Progenitor cell of endocrine pancreas (in vitro differentiated cells): ENCODE measurements around the gene ZNF407. TPM values are rescaled to one million over a fixed set of nuclear protein-coding genes. Genes with fewer than 3 reads are reported as not detected.

Experiments
- DNase-seq: peaks from one replicate; pipeline ENCODE4 v3.0.0; 2021; ENCODE audit warnings: low spot score; ENCODE audit not compliant: unreplicated experiment
- H3K27ac Mint-ChIP-seq: 2 replicates; pipeline ENCODE4 v1.8.0; 2021; ENCODE audit warnings: mild to moderate bottlenecking, moderate library complexity, mixed read lengths
- H3K27me3 Mint-ChIP-seq: 2 replicates; pipeline ENCODE4 v1.8.0; 2021; ENCODE audit warnings: mixed read lengths
- H3K36me3 Mint-ChIP-seq: 2 replicates; pipeline ENCODE4 v1.8.0; 2022; ENCODE audit warnings: mixed read lengths; ENCODE audit not compliant: insufficient read depth
- H3K4me1 Mint-ChIP-seq: 2 replicates; pipeline ENCODE4 v1.8.0; 2021; ENCODE audit warnings: low read depth, mixed read lengths
- H3K4me3 Mint-ChIP-seq: 2 replicates; pipeline ENCODE4 v1.8.0; 2021; ENCODE audit warnings: low read depth, mild to moderate bottlenecking, moderate library complexity, mixed read lengths
- H3K9me3 Mint-ChIP-seq: 2 replicates; pipeline ENCODE4 v1.8.0; 2021; ENCODE audit warnings: low read depth, mixed read lengths
- total RNA-seq: library from RNA; stranded (reverse); gene quantifications from 2 replicates; pipeline ENCODE4 v1.2.1, GENCODE V29; 2021
- TF ChIP-seq, protein P1 (sequence below): fragments of 200-600 bp; sonication (generic); IDR thresholded peaks from one replicate; pipeline ENCODE4 v1.5.0; 2021; ENCODE audit warnings: antibody characterized with exemption, mild to moderate bottlenecking; ENCODE audit not compliant: unreplicated experiment

The ZNF407 gene
- total RNA-seq, 1 donor from 2014 or later = 18.1 TPM

DNA sequence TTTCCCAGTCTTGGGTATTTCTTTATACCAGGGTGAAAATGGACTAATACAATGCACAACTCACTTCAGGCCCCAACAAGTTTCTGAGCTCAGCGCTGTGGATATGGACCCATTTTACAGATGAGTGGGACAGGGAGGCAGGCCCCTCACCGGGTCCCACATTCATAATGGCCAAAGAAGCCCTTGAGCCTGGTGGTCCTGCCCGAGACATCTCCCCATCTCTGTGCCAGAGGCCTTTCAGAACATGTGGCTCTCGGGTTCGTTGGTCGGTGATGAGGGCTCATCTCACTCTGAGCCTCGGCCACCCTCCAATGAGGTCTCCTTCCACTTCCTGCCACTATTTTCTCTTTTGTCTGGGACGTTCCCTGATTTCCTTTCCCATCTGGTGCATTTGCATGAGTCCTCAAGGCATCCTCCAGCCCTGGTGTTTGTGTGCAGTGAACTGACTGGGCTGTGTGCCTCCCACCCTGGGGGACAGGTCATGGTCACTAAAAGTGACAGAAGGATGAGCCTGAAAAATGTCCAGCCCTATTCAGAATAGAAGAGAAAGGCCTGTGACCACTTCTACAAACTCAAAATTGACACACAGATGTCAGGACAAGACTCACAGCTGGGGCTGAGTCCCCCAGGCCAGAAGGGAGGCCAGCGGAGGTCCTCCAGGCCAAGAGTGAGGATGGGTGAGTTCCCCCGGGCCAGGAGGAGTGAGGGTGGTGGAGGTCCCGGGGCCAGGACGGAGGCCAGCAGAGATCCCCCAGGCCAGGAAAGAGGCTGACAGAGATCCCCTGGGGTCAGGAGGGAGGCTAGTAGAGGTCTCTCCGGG lies 476.7 kb downstream of the ZNF407 start:
- no peak overlapping the region for H3K4me3 Mint-ChIP-seq
- H3K27ac Mint-ChIP-seq = peak overlapping the region; percentile 6
- peaks cover 7% of the 10 kb centered on the region for H3K9me3 Mint-ChIP-seq
- DNase-seq = no peak
- TF ChIP-seq, protein P1, sequence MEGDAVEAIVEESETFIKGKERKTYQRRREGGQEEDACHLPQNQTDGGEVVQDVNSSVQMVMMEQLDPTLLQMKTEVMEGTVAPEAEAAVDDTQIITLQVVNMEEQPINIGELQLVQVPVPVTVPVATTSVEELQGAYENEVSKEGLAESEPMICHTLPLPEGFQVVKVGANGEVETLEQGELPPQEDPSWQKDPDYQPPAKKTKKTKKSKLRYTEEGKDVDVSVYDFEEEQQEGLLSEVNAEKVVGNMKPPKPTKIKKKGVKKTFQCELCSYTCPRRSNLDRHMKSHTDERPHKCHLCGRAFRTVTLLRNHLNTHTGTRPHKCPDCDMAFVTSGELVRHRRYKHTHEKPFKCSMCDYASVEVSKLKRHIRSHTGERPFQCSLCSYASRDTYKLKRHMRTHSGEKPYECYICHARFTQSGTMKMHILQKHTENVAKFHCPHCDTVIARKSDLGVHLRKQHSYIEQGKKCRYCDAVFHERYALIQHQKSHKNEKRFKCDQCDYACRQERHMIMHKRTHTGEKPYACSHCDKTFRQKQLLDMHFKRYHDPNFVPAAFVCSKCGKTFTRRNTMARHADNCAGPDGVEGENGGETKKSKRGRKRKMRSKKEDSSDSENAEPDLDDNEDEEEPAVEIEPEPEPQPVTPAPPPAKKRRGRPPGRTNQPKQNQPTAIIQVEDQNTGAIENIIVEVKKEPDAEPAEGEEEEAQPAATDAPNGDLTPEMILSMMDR = no peak
- H3K27me3 Mint-ChIP-seq = no peaks in the 10 kb centered on the region
- H3K36me3 Mint-ChIP-seq = no peaks in the 10 kb centered on the region
- peaks cover 15% of the 10 kb centered on the region for H3K4me1 Mint-ChIP-seq

DNA sequence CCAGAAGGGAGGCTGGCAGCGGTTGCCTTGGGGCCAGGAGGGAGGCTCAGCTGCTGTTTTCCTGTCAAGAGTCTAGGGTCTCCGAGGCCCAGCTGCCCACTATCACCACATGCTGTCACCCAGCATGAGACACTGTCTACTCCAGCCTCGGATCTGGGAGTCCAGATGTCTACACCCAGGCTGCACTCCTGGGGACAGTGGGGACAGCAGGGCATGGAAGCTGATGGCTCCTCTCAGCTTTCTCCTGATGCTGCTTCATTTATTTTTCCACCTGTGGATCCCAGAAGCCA lies 477.3 kb downstream of the ZNF407 start:
- DNase-seq = no peak
- peaks cover 12% of the 10 kb centered on the region for H3K4me1 Mint-ChIP-seq
- H3K27me3 Mint-ChIP-seq = no peaks in the 10 kb centered on the region
- peaks cover 7% of the 10 kb centered on the region for H3K9me3 Mint-ChIP-seq
- H3K36me3 Mint-ChIP-seq = no peaks in the 10 kb centered on the region
- no peak overlapping the region for H3K4me3 Mint-ChIP-seq
- no peak overlapping the region for H3K27ac Mint-ChIP-seq
- TF ChIP-seq, protein P1 = no peak

DNA sequence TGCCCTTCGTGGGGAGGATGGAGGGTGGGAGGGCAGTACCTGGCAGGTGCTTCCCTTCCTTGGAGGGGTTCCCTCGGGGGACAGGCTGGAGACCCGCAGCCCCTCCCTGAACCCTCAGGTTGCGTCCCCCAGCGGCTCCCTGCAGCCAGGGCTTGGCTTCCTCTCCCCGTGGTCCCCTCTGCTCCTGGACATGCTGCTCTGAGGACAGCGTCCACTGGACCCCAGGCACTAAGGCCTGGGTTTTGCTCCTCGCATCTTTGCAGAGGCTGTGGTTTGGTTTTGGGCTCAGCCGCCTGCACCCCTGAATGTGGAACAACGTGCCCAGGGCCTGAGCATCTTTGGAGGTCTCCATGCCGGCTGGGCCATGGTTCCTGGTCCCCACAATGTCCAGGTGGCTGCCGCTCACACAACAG lies 477.8 kb downstream of the ZNF407 start:
- peaks cover 7% of the 10 kb centered on the region for H3K4me1 Mint-ChIP-seq
- TF ChIP-seq, protein P1 = no peak
- H3K36me3 Mint-ChIP-seq = no peaks in the 10 kb centered on the region
- peaks cover 7% of the 10 kb centered on the region for H3K9me3 Mint-ChIP-seq
- no peak overlapping the region for H3K27ac Mint-ChIP-seq
- no peak for DNase-seq
- H3K4me3 Mint-ChIP-seq = no peak overlapping the region
- H3K27me3 Mint-ChIP-seq = no peaks in the 10 kb centered on the region

DNA sequence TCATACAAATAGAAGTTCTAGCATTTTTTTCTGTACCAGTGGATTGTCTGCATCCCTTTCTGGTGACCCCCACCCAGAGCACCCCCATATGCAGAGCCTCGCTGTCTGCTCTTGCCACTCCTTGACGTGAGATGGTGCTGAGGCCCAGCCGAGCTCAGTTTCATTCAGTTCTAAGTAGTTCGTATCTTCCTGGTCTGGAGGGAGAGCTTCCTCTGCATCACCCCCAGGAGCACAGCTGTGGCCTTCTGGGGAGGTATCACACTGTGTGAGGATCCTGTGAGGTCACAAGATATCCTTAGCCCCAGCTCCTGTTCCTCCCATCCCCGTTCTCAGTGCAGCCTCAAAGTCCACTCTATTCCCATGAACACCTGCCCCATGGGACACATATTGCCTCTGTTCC lies 478.6 kb downstream of the ZNF407 start:
- no peaks in the 10 kb centered on the region for H3K4me1 Mint-ChIP-seq
- H3K36me3 Mint-ChIP-seq = no peaks in the 10 kb centered on the region
- TF ChIP-seq, protein P1 = no peak
- H3K27me3 Mint-ChIP-seq = no peaks in the 10 kb centered on the region
- no peak for DNase-seq
- H3K4me3 Mint-ChIP-seq = no peak overlapping the region
- H3K27ac Mint-ChIP-seq = no peak overlapping the region
- peaks cover 7% of the 10 kb centered on the region for H3K9me3 Mint-ChIP-seq

DNA sequence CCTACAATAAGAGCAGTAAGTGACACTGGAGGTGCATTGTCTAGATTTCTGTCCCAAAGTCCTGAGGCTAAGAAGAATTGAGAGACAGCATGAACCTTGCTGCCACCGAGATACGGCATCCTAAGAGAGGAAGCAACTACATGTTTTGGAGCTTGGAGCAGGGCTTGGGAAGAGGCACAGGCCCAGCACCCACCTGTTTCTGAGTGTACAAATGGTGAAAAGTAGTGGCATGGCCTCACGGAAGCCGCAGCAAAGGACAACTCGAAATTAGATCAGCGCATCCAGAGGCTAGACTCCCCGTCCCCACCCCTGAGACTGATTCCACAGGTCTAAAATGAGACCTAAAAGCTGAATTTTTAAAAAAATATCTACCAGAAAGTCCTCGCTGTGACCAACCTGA lies 483.8 kb downstream of the ZNF407 start:
- Mint-ChIP-seq H3K9me3 (peaks cover 11% of the 10 kb centered on the region), H3K27ac (no peak overlapping the region), H3K4me1 (no peaks in the 10 kb centered on the region), H3K27me3 (peaks cover 2% of the 10 kb centered on the region), H3K36me3 (no peaks in the 10 kb centered on the region), H3K4me3 (no peak overlapping the region)
- TF ChIP-seq, protein P1 = no peak
- DNase-seq = no peak
